NCI-H1417 (cell line): ENCODE measurements around the gene ENTREP3.
"Not testable (repeated sequence)": the region's sequence is repeated elsewhere in the genome, so short reads cannot be mapped to it uniquely, and the experiment has no call there.

Source experiments
- DNase-seq, 3 experiments: peaks; one replicate each; lab custom pipeline; 2025; lab: John Stamatoyannopoulos, UW

Gene ENTREP3

DNA sequence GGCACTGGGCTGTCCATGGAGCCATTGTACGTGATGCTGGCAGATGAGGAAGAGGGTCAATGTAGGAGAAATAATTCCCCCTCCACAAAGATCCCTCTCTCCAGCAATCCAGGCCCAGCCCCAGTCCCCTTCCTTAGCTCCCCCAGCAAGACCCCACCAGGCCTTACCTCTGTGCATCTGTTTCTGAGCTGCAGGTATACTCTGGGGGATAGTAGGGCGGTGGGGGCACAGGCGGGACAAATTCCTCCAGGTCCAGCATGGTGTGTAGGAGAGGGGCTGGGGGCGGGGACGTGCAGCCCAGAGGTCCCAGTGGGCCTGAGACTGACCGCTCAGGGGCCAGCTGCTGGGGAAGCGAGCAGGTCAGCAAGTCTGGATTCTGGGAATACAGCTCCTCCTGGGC, 3.7 kb downstream of the ENTREP3 start:
- no peak for DNase-seq

DNA sequence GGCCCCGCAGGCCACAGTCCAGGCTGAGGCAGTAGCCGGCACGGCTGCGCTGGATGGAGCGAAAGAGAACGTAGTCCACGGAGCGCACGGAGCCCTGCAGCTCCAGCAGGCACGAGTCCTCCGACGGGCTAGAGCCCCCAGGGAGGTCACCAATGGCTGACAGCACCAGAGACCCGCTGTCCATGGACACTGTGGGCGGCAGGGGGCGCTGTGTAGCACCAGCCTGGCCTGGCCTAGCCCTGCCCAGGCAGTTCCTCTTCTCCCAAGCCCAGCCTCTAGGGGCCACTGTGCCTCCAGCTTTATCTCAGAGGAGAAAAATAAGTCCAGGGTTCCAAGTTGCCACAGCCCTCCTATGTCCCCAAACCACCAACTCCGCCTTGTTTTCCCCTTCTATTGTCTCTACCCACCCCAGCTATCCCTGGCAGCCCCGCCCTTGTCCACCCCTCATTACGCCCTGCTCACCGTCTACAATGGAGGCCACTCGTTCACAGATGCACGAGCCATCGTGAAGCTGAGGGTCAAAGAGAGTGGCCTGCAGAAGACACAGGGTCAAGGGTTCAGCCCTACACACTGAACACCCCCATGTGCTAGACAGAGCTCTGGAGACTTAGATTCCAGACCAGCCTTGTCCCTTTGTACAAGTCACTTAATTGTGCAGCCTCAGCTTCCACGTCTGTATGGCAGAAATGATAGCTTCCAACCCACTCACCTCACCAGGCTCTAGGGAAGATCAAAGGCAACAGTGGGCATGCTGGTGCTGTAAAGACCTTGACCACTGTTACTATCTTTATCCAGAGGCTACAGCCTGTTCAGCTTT, 4.4 kb downstream of the ENTREP3 start:
- peak; percentile 74 to 97 (median 91) for DNase-seq

DNA sequence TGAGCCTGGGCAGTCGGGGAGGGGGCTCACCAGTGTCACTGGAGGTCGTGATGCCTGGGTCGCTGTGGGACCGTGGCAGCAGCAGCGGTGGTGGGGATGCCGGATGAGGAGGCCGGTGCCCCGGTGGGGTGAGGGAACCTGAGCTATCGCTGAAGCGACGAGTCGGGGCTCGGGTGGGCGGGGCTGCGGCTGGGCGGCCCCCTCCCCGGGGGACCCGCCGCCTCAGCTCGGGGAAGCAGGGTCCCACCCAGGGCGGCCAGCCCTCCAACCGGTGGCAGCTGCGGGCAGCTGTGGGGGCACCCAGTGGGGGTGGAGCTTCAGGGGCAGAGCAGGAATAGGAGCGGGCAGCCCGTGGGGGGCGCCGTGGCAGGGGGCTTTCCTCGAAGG, 5.0 kb downstream of the ENTREP3 start:
- DNase-seq, result no peak

DNA sequence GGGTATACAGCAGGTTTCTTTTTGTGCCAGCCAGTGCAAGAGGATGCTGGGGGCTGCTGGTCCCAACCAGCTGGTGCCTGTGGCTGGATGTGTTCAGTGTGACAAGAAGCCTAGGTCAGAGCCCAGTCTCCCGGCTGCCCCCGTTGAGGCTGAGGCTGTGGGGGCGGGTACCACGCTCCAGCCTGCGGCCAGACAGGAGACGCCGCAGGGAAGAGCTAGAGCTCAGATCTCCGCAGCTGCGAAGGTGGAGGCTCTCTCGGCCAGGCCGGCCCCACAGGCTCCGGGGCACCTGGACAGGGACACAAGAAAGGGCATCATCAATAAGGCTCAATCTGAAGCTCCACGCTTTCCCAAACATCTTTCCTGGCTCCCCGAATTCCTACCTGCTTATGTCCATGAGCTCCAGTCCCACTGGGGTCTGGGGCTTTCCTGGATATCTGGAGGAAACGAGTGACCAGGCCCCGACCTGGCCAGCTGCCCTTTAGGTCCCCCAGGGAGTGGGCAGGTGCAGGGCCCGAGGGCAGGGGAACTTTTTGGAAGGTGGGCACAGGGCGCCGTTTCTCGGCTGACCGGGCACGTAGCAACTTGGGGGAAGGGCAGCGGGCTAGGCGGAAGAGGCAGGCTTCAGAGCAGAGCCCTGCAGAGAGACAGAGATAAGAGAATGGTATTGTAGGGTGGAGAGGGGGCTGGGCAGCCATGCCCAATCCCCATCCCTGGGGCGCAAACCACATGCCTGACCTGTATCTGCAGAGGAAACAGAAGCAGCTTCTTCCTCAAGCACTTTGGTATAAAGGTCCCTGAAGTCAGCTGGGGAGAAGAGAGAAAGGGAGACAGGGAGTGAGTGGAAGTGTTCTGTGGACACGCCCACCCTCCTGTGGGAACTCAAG, 7.4 kb downstream of the ENTREP3 start:
- no peak for DNase-seq

DNA sequence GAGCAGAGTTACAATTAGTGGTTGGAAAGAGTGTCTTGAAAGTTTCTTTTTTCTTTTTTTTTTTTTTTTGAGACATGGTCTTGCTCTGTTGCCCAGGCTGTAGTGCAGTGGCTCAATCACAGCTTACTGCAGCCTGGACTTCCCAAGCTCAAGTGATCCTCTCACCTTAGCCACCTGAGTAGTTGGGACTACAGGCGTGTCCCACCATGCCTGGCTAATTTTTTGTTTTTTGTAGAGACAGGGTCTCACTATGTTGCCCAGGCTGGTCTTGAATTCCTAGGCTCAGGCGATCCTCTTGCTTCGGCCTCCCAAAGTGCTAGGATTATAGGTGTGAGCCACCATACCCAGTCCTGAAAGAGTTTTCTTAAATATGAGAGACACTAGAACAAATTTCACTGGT, 8.5 kb downstream of the ENTREP3 start:
- not testable (repeated sequence) for DNase-seq

DNA sequence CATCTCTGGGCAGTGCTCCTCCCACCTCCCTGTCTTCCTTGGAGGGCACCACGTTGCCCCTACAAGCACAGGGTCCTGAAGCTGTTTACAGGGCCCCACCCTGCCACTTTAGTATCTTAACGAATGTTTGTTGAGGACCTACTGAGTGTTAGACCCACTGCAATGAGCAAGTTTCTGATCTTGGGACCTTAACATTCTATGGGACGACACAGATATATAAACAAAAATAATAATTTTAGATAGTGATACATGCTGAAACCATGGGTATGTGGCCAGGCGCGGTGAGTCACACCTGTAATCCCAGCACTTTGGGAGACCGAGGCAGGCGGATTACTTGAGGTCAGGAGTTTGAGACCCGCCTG, 10.1 kb downstream of the ENTREP3 start:
- DNase-seq, result no peak

DNA sequence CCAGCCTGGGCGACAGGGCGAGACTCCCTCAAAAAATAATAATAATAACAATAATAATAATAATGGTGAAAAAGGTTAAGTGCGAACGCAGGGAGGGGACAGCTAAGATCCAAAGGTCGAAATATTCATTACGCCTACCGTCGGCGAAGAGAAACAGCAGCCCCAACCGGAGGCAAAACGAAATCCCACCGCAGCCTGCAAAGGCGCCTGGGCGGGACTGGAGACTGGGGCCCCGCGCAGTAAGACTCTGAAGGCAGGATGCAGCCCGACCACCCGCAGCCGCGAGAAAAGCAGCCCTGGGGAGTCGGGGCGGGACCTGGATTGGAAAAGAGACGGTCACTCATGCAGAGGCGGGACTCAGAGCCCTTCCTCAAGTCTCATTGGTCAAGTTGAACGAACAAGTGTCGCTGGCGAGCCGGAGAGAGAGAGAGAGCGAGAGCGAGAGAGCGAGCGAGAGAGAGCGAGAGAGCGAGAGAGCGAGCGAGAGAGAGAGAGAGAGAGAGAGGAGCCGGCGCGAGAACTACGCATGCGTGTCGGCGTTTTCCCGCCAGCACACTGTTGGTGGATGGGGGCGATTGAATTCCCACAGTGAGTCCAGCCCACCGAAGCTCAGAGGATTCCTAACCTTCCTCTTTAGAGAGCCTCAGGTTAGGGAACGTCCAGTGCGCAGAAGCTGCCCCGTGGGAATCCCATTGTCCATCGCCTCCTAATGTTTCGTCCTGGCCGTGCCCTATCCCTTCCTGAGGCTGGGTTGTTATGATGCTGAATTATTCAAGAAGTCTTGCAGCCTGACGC, 10.7 kb downstream of the ENTREP3 start:
- peak; percentile 99 to 100 (median 100) for DNase-seq

DNA sequence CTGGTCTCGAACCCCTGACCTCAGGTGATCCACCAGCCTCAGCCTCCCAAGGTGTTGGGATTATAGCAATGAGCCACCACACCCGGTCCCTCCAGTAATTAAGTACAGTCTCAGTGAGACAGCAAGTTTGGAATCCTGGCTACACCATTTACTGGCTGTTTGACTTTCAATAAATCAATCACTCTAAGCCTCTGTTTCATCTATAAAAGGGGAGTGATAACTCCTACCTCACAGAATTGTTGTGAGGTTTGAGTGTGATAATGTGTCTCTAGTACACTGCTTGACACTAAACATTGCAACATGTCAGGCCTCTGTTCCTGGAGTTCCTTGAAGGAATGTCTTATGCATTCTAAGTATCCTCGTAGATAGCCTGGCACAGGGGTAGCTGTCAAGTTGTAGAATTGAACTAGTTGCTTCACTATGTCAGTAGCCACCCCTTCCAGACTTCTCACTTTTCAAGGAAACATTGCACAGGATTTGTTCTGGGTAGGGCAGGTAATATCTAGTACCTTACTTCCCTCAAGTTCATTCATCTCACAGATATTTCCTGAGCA, 12.4 kb downstream of the ENTREP3 start:
- DNase-seq, result peak in 1 of 3 experiments; percentile 50

DNA sequence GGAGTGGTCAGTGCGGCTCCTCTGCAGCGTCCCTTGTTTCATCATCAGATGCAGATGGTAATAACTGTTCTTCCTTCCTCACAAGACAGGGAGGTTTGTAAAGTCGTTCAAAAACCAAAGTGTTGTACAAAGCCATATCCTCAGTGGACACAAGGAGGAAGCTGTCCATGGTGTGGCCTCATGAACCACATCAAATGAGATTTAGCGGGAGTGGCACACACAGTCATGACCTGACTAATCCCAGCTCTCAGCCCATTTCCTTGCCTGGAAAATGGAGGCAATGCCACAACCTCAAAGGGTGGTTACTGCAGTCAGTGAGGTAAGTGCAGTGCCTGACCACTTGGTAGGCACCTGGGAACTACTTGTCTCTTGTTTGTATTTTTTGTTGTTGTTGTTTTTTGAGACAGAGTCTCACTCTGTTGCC, 13.4 kb downstream of the ENTREP3 start:
- no peak for DNase-seq

DNA sequence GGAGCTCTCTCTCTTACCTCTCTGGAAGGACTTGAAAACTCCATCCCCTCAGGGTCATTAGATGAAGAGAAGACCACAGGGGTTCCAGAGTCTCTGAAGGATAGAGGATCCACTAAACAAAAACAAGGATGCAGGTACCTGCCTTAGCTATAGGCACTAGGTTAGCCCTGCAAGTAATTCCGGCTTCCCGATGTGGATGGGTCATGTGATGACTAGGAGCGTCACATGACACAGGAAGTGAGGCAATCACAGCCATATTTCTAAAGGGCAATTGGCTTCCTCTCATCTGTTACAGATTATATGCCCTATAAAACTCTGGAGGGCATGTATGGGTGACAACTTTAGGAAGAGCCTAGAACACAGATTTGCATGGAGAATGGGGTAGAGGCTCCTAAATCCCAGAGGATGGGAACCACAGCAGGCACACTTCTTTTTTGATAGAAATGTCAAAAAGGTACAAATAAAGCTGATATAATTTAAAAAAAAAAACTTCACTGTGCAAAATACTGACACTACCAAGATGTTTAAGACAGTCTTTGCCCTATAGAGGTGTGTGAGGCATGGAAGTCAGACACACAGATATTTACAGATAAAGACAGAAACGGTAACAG, 14.1 kb downstream of the ENTREP3 start:
- peak; percentile 64 to 97 (median 84) for DNase-seq

DNA sequence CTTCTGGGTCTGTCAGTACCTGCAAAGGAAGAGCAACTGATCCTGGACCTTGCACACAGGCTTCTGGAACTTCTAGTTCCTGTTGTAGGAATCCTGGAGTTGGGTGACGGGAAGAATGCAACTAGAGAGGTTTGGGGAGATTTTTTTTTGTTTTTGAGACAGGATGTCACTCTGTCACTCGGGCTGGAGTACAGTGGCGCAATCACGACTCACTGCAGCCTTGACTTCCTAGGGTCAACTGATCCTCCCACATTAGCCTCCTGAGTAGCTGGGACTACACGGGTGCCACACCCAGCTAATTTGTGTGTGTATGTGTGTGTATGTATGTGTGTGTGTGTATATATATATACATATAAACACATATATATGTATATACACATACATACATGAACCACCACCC, 18.8 kb downstream of the ENTREP3 start:
- DNase-seq, result no peak

DNA sequence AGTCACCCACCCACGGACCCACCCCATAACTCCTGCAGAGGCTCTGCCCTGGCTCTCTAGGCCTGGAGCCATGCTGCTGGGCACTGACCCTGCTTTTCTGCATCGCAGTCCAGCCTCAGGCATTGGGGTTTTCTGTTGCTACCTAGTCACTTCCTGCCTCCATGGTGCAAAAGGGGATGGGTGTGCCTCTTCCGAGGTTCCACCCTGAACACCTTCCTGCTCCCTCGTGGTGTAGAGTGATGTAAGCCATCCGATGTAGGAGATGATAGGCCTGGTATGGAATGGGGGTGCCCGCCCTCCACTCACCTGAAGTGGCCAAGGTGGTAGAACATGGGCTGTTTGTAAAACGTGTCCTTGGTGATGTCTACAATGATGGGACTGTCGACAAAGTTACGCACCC, 19.9 kb downstream of the ENTREP3 start:
- DNase-seq, result not testable (repeated sequence)

DNA sequence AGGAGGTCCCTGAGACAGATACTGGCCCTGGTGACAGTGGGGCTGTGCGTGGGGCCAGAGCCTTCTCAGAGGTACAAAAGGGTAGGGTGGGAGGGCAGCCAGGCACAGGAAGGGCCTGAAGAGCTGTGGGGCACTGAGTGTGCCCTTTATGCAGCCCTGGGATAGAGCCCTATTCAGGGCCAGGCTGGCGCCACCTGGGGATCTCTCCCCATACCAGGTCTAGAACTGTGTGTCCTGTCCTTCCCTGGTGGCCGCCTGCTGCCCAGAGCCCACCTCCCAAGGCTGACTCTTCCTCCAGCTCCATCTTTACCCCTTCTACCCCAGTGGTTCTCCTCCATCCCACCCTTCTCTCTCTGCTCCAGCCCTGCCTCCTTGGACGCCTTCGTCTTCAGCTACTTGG, 21.8 kb downstream of the ENTREP3 start:
- DNase-seq, result not testable (repeated sequence)

DNA sequence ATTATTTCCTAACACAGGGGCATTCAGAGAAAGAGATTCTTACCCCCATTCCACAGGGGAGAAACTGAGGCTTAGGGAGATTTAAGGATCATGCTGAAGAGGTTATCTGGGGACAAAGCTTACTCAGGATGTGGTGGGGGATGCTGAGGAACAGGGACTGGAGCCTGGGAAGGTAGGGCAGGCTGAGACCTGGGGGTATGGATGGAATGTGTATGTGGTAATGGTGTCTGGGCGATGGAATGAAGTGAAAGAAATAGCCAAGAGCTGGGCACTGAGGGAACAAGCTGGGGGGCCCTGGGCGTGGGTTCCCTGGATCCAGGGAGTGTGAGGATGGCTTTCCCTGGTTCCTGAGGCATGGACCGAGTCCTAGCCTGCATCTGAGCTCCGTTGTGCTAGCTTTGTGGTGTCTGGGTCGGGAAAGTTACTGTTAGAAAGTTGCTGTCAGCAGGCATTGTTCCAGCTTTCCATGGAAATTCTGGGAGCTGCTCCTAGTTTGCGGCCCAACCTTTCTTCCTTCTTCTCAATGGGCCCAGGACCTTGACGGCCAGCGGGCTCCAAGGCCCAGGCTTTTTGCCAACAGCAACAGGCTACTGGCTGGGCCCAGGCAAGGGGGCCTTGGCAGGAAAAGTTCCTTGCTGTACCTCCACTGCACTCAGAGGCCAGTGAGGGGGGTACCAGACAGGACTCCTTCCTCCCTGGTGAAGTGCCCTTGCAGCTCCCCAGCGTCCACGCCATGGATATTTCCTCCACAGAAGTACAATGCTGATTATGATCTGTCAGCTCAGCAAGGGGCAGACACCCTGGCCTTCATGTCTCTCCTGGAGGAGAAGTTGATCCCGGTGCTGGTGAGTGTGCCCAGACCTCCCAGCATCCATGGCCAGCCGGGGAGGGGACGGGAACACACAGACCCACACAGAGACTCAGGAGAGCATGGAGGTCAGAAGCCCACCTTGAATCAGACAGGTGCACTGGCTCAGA, 23.0 kb downstream of the ENTREP3 start:
- not testable (repeated sequence) for DNase-seq

DNA sequence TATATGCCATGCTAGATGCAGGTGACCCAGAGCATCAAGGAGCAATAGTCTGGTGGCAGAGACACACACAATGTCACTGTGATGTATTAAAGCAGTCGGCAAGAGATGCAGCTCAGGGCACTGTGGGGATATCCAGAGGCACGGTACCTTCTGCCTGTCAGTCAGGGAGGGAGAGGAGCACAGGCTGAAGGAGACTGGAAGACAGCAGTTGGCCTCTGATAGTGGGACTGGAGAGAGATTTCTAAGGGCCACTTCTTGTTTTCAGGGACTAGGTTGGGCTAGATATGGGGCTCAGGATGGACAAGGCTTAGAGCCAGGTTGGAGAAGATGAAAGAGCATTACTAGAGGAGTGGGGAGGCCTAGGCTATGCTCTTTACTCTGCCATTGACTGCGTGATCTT, 24.0 kb downstream of the ENTREP3 start:
- not testable (repeated sequence) for DNase-seq

DNA sequence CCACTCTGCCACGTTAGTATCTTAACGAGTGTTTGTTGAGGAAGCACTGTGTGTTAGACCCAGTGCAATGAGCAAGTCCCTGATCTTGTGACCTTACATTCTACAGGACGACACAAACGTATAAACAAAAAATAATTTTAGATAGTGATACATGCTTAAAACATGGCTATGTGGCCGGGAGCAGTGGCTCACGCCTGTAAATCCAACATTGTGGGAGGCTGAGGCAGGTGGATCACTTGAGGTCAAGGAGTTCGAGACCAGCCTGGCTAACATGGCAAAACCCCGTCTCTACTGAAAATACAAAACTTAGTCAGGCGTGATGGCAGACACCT, 27.2 kb downstream of the ENTREP3 start:
- DNase-seq, result no peak

DNA sequence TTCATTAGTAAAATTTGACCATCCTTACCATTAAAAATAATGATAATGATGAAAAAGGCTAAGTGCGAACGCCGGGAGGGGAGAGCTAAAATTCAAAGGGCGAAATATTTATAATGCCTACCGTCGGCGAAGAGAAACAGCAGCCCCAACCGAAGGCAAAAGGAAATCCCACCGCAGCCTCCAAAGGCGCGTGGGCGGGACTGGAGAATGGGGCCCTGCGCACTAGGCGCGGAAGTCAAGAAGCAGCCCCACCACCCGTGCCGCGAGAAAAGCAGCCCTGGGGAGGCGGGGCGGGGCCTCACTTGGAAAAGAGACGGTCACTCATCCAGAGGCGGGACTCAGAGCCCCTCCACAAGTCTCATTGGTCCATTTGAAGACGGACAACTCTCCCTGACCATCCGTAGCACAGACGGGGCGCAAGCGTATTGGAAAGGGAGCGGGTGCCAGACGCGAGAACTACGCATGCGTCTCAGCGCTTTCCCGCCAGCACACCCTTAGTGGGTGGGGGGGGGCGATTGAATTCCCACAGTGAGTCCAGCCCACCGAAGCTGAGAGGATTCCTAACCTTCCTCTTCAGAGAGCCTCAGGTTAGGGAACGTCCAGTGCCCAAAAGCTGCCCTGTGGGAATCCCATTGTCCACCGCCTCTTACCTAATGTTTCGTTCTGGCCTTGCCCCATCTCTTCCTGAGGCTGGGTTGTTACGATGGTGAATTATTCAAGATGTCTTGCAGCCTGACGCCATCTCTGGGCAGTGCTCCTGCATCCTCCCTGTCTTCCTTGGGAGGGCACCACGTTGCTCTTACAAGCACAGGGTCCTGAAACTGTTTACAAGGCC, 27.8 kb downstream of the ENTREP3 start:
- DNase-seq, result peak; percentile 99 to 100 (median 100)

DNA sequence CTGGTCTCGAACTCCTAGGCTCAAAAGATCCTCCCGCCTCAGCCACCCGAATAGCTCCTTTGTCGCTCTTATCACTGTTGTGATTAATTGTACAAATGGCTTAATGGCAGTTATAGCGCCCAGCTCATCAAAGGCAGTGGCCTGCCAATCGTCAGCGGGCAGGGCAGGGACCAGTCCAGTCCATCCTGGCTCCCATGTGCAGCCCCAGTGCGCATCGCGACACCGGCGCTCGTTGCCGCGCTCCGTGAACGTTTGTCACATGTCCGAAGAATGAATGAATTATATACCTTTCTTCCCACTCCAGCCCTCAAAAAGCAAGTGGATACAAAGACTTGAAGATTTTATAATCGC, 28.4 kb downstream of the ENTREP3 start:
- DNase-seq, result peak; percentile 86 to 93 (median 91)

DNA sequence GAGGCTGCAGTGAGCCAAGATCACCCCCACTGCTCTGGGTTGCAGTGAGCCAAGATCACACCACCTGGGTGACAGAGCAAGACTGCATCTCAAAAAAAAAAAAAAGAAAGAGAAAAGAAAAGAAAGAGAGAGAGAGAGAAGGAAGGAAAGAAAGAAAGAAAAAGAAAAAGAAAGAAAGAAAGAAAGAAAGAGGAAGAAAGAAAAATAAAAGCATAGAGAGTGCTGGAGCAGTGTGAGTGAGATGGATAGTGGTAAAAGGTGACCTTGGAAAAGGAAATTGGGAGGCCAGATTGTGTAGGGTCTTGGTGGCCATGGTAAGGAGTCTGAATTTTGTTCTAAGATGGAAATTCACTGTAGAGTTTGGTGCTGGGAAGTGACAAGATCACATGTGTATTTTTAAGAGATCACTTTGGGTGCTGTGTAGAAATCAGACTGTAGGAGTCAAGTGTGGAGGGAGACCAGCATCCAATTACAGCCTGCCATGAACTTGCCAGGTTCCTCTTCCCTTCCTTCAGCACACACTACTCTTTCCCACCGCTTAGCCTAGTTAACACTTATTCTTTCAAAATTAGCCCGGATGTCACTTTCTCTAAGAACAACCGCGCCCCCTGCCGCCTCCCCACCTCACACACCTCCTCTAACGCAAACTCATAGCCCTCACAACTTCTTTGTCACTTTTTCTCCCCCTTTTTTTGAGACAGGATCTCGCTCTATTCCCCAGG, 28.9 kb downstream of the ENTREP3 start:
- DNase-seq, result peak; percentile 84 to 93 (median 86)
